Ramos (cell line): ENCODE results near the gene HSP90AA1.
"Not testable (repeated sequence)": the region's sequence is repeated elsewhere in the genome, so short reads cannot be mapped to it uniquely, and the experiment has no call there.

ENCODE experiments used
- in situ Hi-C: fragments of 300-500 bp; cut with MboI; formaldehyde crosslinking; loops from one replicate; pipeline ENCODE4 v1.14.3; 2022; ENCODE audit warnings: low sequenced_read_pairs; ENCODE audit not compliant: unreplicated experiment

Gene HSP90AA1

GRCh38 chr14:102086972-102087761, at the start of gene HSP90AA1:
Gene HSP90AA1 (minus strand): TSS chr14:102087044. CDS start chr14:102086378, 666 bp downstream.
- in situ Hi-C loops = no loop called here

DNA sequence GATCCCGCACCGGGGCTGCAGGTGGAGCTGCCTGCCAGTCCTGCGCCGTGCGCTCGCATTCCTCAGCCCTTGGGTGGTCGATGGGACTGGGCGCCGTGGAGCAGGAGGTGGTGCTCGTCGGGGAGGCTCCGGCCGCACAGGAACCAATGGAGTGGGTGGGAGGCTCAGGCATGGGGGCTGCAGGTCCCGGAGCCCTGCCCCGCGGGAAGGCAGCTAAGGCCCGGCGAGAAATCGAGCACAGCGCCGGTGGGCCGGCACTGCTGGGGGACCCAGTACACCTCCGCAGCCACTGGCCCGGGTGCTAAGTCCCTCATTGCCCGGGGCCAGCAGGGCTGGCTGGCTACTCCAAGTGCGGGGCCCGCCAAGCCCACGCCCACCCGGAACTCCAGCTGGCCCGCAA, 48.6 kb upstream of the HSP90AA1 start:
- in situ Hi-C loops = not testable (repeated sequence)

DNA sequence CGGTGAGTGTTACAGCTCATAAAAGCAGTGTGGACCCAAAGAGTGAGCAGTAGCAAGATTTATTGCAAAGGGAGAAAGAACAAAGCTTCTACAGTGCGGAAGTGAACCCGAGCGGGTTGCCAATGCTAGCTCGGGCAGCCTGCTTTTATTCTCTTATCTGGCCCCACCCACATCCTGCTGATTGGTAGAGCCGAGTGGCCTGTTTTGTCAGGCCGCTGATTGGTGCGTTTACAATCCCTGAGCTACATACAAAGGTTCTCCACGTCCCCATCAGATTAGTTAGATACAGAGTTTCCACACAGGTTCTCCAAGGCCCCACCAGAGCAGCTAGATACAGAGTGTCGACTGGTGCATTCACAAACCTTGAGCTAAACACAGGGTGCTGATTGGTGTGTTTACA, 47.9 kb upstream of the HSP90AA1 start:
- in situ Hi-C loops = not testable (repeated sequence)

GRCh38 chr14:102134021-102134420, 47.2 kb upstream of the HSP90AA1 start:
- in situ Hi-C loops = not testable (repeated sequence)

DNA sequence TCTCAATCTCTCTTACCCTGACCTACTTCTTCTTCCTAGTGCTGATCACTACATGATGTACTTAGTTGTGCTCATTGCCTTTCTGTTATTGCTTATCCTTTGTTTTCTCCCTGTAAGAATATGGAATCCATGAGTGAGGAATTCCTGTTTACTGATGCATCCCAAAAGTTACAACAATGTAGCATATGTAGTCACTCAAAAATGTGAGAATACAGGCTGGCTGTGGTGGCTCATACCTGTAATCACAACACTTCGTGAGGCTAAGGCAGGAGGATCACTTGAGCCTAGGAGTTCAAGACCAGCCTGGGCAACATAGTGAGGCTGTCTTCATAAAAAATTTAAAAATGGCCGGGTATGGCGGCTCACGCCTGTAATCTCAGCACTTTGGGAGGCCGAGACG, 44.9 kb upstream of the HSP90AA1 start:
- in situ Hi-C loops = no loop called here

- in situ Hi-C loops = no loop called here
These were observed 40.1 kb upstream of the HSP90AA1 start for GRCh38 chr14:102126807-102127455.

DNA sequence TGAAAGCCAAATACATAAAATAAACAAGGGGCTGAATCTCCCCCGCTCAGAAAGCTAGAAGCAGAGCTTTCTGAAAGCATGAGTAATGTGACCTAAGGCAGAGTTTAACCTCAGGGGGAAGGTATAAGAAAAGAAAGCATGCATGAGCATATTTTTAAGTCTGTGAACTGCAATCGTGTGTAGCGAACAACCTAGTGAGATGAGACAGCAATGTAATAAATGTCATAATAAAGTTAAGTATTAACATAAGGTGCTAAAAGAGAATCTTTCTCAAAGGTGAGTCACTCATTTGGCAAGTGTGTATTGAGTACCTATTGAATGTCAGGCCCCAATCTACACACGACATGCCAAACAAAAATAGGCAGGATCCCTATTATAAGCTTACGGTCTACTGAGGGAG, 38.7 kb upstream of the HSP90AA1 start:
- in situ Hi-C loops = no loop called here

DNA sequence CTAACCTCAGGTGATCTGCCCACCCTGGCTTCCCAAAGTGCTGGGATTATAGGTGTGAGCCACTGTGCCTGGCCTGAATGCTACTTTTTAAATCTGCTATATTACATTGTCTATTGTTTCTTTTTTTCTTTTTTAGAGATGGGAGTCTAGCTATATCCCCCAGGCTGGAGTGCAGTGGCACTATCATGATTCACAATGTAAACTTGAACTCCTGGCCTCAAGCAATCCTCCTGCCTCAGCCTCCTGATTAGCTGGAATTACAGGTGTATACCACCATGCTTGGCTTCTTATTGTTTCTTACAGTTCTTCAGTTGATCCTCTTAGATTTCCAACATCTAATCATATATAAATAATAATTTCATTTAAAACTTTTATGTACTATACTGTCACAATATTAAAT, 37.6 kb upstream of the HSP90AA1 start:
- in situ Hi-C loops = no loop called here

- in situ Hi-C loops = no loop called here
These were observed 34.7 kb upstream of the HSP90AA1 start for GRCh38 chr14:102121567-102121966.

- in situ Hi-C loops = no loop called here
These were observed 34.0 kb upstream of the HSP90AA1 start for GRCh38 chr14:102120888-102121287.

- in situ Hi-C loops = no loop called here
These were observed 31.0 kb upstream of the HSP90AA1 start for GRCh38 chr14:102117852-102118251.

- in situ Hi-C loops = no loop called here
These were observed 29.7 kb upstream of the HSP90AA1 start for GRCh38 chr14:102116361-102117180.

DNA sequence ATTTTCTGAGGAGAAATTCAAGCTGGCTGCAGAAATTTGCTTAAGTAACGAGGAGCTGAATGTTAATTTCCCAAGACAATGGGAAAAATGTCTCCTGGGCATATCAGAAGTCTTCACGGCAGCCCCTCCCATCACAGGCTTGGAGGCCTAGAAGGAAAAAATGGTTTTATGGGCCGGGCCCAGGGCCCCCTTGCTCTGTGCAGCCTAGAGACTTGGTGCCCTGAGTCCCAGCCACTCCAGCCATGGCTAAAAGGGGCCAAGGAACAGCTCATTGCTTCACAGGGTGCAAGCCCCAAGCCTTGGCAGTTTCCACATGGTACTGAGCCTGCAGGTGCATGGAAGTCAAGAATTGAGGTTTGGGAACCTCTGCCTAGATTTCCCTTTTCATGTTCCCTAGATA, 24.3 kb upstream of the HSP90AA1 start:
- in situ Hi-C loops = no loop called here

DNA sequence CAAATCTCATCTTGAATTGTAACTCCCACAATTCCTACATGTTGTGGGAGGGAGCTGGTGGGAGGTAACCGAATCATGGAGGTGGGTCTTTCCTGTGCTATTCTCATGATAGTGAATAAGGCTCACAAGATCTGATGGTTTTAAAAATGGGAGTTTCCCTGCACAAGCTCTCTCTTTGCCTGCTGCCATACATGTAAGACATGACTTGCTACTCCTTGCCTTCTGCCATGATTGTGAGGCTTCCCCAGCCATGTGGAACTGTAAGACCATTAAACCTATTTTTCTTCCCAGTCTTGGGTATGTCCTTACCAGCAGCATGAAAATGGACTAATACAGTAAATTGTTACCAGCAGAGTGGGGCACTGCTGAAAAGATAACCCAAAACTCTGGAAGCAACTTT, 22.5 kb upstream of the HSP90AA1 start:
- in situ Hi-C loops = not testable (repeated sequence)

GRCh38 chr14:102105369-102105768, 18.5 kb upstream of the HSP90AA1 start:
- in situ Hi-C loops = no loop called here

DNA sequence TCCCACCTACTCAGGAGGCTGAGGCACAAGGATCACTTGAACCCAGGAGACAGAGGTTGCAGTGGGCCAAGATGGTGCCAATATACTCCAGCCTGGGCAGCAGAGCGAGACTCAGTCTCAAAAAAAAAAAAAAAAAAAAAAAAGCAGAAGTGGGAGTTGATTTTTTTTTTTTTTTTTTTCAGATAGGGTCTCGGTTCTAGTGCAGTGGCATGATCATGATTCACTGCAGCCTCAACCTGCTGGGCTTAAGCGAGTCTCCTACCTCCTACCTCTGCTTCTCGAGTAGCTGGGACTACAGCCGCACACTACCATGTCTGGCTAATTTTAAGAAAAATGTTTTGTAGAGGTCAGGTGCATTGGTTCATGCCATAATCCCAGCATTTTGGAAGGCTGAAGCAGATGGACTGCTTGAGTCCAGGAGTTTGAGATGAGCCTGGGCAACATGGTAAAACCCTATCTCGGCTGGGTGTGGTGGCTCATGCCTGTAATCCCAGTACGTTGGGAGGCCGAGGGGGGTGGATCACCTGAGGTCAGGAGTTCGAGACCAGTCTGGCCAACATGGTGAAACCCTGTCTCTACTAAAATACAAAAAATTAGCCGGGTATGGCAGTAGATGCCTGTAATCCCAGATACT, 16.3 kb upstream of the HSP90AA1 start:
- in situ Hi-C loops = no loop called here

- in situ Hi-C loops = loop anchor here (10.0 kb wide), 1 partner anchor 383 kb away; no protein-coding TSS in a partner anchor
These were observed 10.7 kb upstream of the HSP90AA1 start for GRCh38 chr14:102097441-102098135.

- in situ Hi-C loops = loop anchor here (10.0 kb wide), 1 partner anchor 382 kb away; no protein-coding TSS in a partner anchor
These were observed 9.8 kb upstream of the HSP90AA1 start for GRCh38 chr14:102096569-102097188.

DNA sequence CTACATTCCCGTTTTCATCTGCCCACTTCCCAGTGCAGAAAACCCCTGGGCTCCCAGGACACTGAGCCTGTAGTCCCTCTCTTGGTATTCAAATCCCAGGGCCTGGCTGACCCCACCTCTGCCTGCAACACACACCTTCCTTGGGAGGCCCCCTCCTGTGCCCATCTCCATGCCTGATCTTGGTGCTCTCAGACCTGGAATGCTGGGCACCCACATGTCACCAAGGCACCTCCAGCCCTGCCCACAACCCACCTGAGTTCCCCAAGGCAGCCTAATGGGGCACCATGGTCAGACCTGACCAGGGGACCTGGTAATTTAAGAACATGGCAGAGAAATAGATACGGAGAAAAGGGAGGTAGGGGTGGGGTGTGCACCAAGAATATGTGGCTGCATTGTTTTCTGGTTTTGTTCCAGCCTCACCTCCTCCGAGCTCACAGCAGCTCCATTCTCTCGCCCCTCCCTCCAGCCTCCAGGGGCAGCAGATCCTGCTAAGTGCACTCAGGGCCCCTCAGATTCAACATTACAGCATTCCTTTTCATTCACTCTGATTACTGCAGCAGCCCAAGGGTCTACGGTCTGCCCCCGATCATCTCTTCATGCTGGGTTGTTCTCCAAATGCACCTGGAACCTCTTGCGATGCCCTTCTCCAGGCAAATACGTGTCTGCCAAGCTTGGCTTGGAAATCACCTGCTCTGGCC, 9.2 kb upstream of the HSP90AA1 start:
- in situ Hi-C loops = loop anchor here (10.0 kb wide), 1 partner anchor 381 kb away; no protein-coding TSS in a partner anchor
